ENCODE measurements around the gene PPP4R3A.
A peak's percentile ranks its signal among the peaks of the same experiment; 100 is the strongest.
"Not testable (repeated sequence)": the region's sequence is repeated elsewhere in the genome, so short reads cannot be mapped to it uniquely, and the experiment has no call there.

Gene PPP4R3A

GRCh38 chr14:91436266-91436665 lies 73.8 kb downstream of the PPP4R3A start:
- not testable (repeated sequence) for DNase-seq (ENCODE audit: low spot score)

GRCh38 chr14:91429385-91429784 lies 80.7 kb downstream of the PPP4R3A start:
- no peak for DNase-seq (ENCODE audit: low spot score)

- DNase-seq (ENCODE audit: low spot score) = not testable (repeated sequence)
Measured at GRCh38 chr14:91428931-91429330, 81.2 kb downstream of the PPP4R3A start.

GRCh38 chr14:91425531-91425944 lies 84.6 kb downstream of the PPP4R3A start:
- DNase-seq (ENCODE audit: low spot score) = not testable (repeated sequence)

- DNase-seq (ENCODE audit: low spot score) = no peak
Measured at GRCh38 chr14:91424813-91425530, 85.1 kb downstream of the PPP4R3A start.

GRCh38 chr14:91420686-91421085 lies 89.4 kb downstream of the PPP4R3A start:
- no peak for DNase-seq (ENCODE audit: low spot score)

- DNase-seq (ENCODE audit: low spot score) = no peak
Measured at GRCh38 chr14:91419451-91419850, 90.7 kb downstream of the PPP4R3A start.

- no peak for DNase-seq (ENCODE audit: low spot score)
Measured at GRCh38 chr14:91419044-91419397, 91.1 kb downstream of the PPP4R3A start.

GRCh38 chr14:91418387-91419043 lies 91.6 kb downstream of the PPP4R3A start:
- DNase-seq (ENCODE audit: low spot score) = peak; percentile 90

- DNase-seq (ENCODE audit: low spot score) = peak; percentile 77
Measured at GRCh38 chr14:91417983-91418386, 92.1 kb downstream of the PPP4R3A start.

GRCh38 chr14:91417120-91417982 lies 92.8 kb downstream of the PPP4R3A start, which contains the start of gene CCDC88C:
Gene CCDC88C (minus strand): TSS chr14:91417820. CDS start chr14:91417690, 130 bp downstream.
- peak; percentile 82 for DNase-seq (ENCODE audit: low spot score)

- no peak for DNase-seq (ENCODE audit: low spot score)
Measured at GRCh38 chr14:91416744-91417119, 93.4 kb downstream of the PPP4R3A start.

GRCh38 chr14:91415794-91416743 lies 94.0 kb downstream of the PPP4R3A start:
- no peak for DNase-seq (ENCODE audit: low spot score)

- no peak for DNase-seq (ENCODE audit: low spot score)
Measured at GRCh38 chr14:91414475-91414833, 95.7 kb downstream of the PPP4R3A start.

- DNase-seq (ENCODE audit: low spot score) = no peak
Measured at GRCh38 chr14:91413547-91414474, 96.3 kb downstream of the PPP4R3A start.

- DNase-seq (ENCODE audit: low spot score) = no peak
Measured at GRCh38 chr14:91412939-91413338, 97.2 kb downstream of the PPP4R3A start.

GRCh38 chr14:91410771-91411536 lies 99.2 kb downstream of the PPP4R3A start:
- DNase-seq (ENCODE audit: low spot score) = no peak

- no peak for DNase-seq (ENCODE audit: low spot score)
Measured at GRCh38 chr14:91409928-91410718, 100.0 kb downstream of the PPP4R3A start.

GRCh38 chr14:91409240-91409639 lies 100.9 kb downstream of the PPP4R3A start:
- not testable (repeated sequence) for DNase-seq (ENCODE audit: low spot score)

Data from ecto neural progenitor cell (in vitro differentiated cells).